Activated T-cell treated with anti-CD3 and anti-CD28 coated beads, Interleukin-2, amount 50 U/mL, for 72 hours (primary cell): ENCODE measurements around the gene CTNNA3. TPM values are rescaled to one million over a fixed set of nuclear protein-coding genes. Genes with fewer than 3 reads are reported as not detected.

Source experiments
- ATAC-seq, 2 donors: fragments of 150-1000 bp; cut with Tn5 transposase; replicated peaks in 1 of 2; 2 replicates each; pipeline ENCODE4 v1.10.0; 2021; ENCODE audit warnings: moderate library complexity in 2 of 2, mild to moderate bottlenecking in 1 of 2
- DNase-seq, 2 donors: peaks; one replicate each; pipeline ENCODE4 v3.0.0; 2021 to 2022; ENCODE audit warnings: mixed read lengths in 1 of 2
- H3K27ac Mint-ChIP-seq: one replicate; pipeline ENCODE4 v1.8.0; 2022; ENCODE audit warnings: mild to moderate bottlenecking, moderate library complexity, mixed read lengths
- H3K27me3 Mint-ChIP-seq: one replicate; pipeline ENCODE4 v1.8.0; 2022; ENCODE audit warnings: low read depth, mixed read lengths
- H3K36me3 Mint-ChIP-seq, 2 donors: one replicate each; pipeline ENCODE4 v1.8.0; 2022; ENCODE audit warnings: mixed read lengths in 2 of 2, mild to moderate bottlenecking in 1 of 2; ENCODE audit not compliant: insufficient read depth in 2 of 2
- H3K4me1 Mint-ChIP-seq: one replicate; pipeline ENCODE4 v1.8.0; 2022; ENCODE audit warnings: low read depth, mixed read lengths
- H3K4me3 Mint-ChIP-seq, 2 donors: one replicate each; pipeline ENCODE4 v1.8.0; 2022; ENCODE audit warnings: mild to moderate bottlenecking in 2 of 2, mixed read lengths in 2 of 2, moderate library complexity in 2 of 2
- H3K9me3 Mint-ChIP-seq, 2 donors: one replicate each; pipeline ENCODE4 v1.8.0; 2022; ENCODE audit warnings: mixed read lengths in 2 of 2
- total RNA-seq, 2 donors: library from RNA; stranded (reverse); gene quantifications; one replicate each; pipeline ENCODE4 v1.2.3, GENCODE V29; 2022

The CTNNA3 gene
- total RNA-seq, 2 donors from 2014 or later, result 0.25 to 0.74 TPM

GRCh38 chr10:66259836-66260235 lies 1436.2 kb downstream of the CTNNA3 start:
- H3K36me3 Mint-ChIP-seq, result no peaks in the 10 kb centered on the region
- H3K9me3 Mint-ChIP-seq, result peaks cover 0 to 9% of the 10 kb centered on the region in 2 donors
- no peak overlapping the region for H3K4me3 Mint-ChIP-seq
- no peaks in the 10 kb centered on the region for H3K4me1 Mint-ChIP-seq
- H3K27me3 Mint-ChIP-seq, result no peaks in the 10 kb centered on the region
- no peak for DNase-seq
- no peak for ATAC-seq
- no peak overlapping the region for H3K27ac Mint-ChIP-seq

DNA sequence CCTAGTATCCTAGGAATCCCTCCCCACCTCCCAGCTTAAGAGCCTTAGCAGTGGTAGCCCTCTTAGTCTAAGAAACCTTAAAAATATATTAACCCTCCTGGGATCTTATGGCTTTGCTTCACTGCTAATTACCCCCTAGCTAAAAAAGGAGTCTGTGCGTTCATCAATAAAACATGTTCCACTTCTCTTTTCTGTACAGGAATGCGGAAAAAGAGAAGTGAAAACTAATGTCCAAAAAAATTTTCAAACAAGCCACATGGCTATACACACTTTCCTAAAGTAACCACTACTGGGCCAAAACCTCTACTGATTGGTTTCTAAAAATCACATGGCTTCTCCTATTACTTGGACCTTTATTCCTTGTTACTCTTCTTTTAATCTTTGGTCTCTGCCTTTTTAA lies 1437.3 kb downstream of the CTNNA3 start:
- Mint-ChIP-seq H3K9me3 (peaks cover 0 to 6% of the 10 kb centered on the region in 2 donors), H3K4me3 (no peak overlapping the region), H3K27ac (no peak overlapping the region), H3K27me3 (no peaks in the 10 kb centered on the region), H3K4me1 (no peaks in the 10 kb centered on the region), H3K36me3 (no peaks in the 10 kb centered on the region)
- DNase-seq, result no peak
- no peak for ATAC-seq

- ATAC-seq, result no peak
- peaks cover 0 to 10% of the 10 kb centered on the region in 2 donors for H3K9me3 Mint-ChIP-seq
These were observed 1438.2 kb downstream of the CTNNA3 start for GRCh38 chr10:66257801-66258200.

GRCh38 chr10:66252986-66253385 lies 1443.0 kb downstream of the CTNNA3 start:
- Mint-ChIP-seq H3K27ac (no peak overlapping the region), H3K4me1 (no peaks in the 10 kb centered on the region)

More at GRCh38 chr10:66257801-66258200, 1438.2 kb downstream of the CTNNA3 start:
- Mint-ChIP-seq H3K27ac (no peak overlapping the region), H3K4me3 (no peak overlapping the region), H3K36me3 (no peaks in the 10 kb centered on the region), H3K4me1 (no peaks in the 10 kb centered on the region), H3K27me3 (no peaks in the 10 kb centered on the region)
- no peak for DNase-seq

DNA sequence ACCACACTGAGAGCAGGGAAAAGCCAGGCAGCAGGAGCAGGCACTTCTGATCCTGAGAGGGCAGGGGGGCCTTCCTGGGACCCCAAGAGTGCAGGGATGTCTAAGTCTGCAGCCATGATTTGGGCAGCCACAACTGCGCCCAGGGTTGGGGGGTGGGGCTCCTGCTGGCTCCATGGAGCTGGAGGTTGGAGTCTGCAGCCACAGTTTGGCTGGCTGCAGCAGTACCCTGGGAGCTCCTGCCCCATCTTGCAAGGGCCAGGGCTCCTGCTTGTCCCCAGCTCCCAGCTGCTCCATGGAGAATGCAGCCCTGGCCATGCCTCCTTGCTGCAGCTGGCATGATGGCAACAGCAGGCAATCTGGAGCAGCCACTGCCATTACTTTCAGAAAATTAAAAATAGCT lies 1449.8 kb downstream of the CTNNA3 start:
- H3K27ac Mint-ChIP-seq, result no peak overlapping the region
- H3K4me1 Mint-ChIP-seq, result no peaks in the 10 kb centered on the region
- no peaks in the 10 kb centered on the region for H3K27me3 Mint-ChIP-seq
- ATAC-seq (no peak), DNase-seq (no peak)
- no peaks in the 10 kb centered on the region for H3K36me3 Mint-ChIP-seq
- H3K9me3 Mint-ChIP-seq, result peaks cover 4 to 6% of the 10 kb centered on the region in 2 donors
- H3K4me3 Mint-ChIP-seq, result no peak overlapping the region

More at GRCh38 chr10:66252986-66253385, 1443.0 kb downstream of the CTNNA3 start:
- ATAC-seq (no peak), DNase-seq (no peak)
- Mint-ChIP-seq H3K9me3 (peaks cover 6 to 13% of the 10 kb centered on the region in 2 donors), H3K36me3 (no peaks in the 10 kb centered on the region), H3K4me3 (no peak overlapping the region), H3K27me3 (no peaks in the 10 kb centered on the region)

- H3K4me3 Mint-ChIP-seq, result no peak overlapping the region
- DNase-seq (no peak), ATAC-seq (no peak)
- no peaks in the 10 kb centered on the region for H3K4me1 Mint-ChIP-seq
- no peak overlapping the region for H3K27ac Mint-ChIP-seq
- H3K9me3 Mint-ChIP-seq, result peaks cover 4 to 6% of the 10 kb centered on the region in 2 donors
- H3K27me3 Mint-ChIP-seq, result no peaks in the 10 kb centered on the region
- no peaks in the 10 kb centered on the region for H3K36me3 Mint-ChIP-seq
These were observed 1451.0 kb downstream of the CTNNA3 start for GRCh38 chr10:66244953-66245352.

GRCh38 chr10:66242885-66243284 lies 1453.1 kb downstream of the CTNNA3 start:
- ATAC-seq (no peak), DNase-seq (no peak)
- H3K9me3 Mint-ChIP-seq, result no peaks in the 10 kb centered on the region
- H3K4me1 Mint-ChIP-seq, result no peaks in the 10 kb centered on the region
- no peaks in the 10 kb centered on the region for H3K27me3 Mint-ChIP-seq
- H3K27ac Mint-ChIP-seq, result no peak overlapping the region
- no peaks in the 10 kb centered on the region for H3K36me3 Mint-ChIP-seq
- H3K4me3 Mint-ChIP-seq, result no peak overlapping the region

DNA sequence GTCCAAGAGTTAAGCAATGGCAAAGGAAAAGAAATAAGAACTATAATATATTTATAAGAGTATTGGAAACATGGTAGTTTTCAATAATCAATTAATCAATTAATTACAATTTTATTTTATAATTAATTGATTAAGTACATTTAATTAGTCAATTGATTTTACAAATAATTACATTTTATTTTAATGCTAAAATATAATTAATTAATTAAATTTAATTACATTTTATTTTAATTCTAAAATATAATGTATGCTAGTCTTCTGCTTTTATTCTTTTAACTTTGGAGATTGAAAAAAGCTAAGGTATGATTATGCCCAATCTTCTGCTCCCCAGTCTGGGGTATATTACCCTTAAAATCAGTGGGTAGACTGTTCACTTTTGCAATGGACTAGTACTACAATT lies 1456.9 kb downstream of the CTNNA3 start:
- Mint-ChIP-seq H3K27ac (no peak overlapping the region), H3K9me3 (no peaks in the 10 kb centered on the region), H3K36me3 (no peaks in the 10 kb centered on the region), H3K4me3 (no peak overlapping the region), H3K4me1 (no peaks in the 10 kb centered on the region), H3K27me3 (no peaks in the 10 kb centered on the region)
- DNase-seq, result no peak
- no peak for ATAC-seq

DNA sequence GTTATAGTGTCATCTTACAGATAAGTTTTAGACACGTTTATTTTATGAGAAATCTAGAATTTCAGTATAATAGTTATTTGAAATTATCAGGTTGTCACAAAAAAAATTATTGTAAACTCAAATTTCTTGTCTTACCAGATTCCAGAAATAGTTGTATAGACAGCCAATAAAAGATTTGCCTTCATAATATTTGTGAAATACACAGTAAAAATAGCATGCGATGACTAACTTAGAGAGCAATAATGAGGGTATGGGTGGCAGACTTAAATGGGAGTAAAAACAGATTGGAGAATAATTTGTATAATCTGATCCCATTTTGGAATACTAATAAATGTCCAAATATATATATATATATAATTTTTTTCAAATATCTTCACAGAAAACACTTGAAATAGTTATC lies 1457.7 kb downstream of the CTNNA3 start:
- Mint-ChIP-seq H3K36me3 (no peaks in the 10 kb centered on the region), H3K27ac (no peak overlapping the region), H3K4me1 (no peaks in the 10 kb centered on the region), H3K9me3 (no peaks in the 10 kb centered on the region), H3K4me3 (no peak overlapping the region), H3K27me3 (no peaks in the 10 kb centered on the region)
- DNase-seq (no peak), ATAC-seq (no peak)

DNA sequence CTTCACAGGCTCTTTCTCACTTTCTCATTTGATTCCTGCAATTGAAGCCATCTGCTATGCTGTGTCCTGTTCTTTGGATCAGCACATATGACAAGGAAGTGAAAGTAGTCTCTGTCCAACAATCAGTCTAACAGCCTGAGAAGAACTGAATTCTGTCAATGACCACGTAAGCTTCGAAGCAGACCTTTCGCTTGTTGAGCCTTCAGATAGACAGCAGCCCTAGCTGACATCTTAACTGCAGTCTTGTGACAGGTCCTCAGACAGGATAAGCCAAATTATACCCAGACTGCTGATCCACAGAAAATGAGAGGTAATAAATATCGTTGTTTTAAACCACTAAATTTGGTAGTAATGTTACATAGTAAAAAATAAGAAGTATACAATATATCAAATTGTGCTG lies 1461.1 kb downstream of the CTNNA3 start:
- Mint-ChIP-seq H3K27me3 (no peaks in the 10 kb centered on the region), H3K9me3 (peaks cover 0 to 6% of the 10 kb centered on the region in 2 donors), H3K36me3 (peaks cover 0 to under 1% of the 10 kb centered on the region in 2 donors), H3K4me1 (no peaks in the 10 kb centered on the region), H3K4me3 (no peak overlapping the region), H3K27ac (no peak overlapping the region)
- ATAC-seq (no peak), DNase-seq (no peak)

DNA sequence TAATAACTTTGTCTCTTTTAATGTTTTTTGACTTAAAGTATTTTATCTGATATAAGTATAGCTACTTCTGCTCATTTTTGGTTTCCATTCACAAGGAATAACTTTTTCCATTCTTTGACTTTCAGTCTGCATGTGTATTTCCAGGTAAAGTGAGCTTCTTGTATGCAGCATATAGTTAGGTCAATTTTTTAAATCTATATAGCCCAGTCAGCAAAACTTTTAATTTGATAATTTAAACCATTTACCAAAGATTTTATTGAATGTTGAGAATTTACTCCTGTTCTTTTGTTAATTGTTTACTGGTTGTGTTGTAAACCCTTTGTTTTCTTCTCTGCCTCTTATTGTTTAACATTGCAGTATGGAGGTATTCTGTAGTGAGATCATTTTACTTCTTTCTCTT lies 1467.1 kb downstream of the CTNNA3 start:
- Mint-ChIP-seq H3K27ac (no peak overlapping the region), H3K27me3 (no peaks in the 10 kb centered on the region), H3K4me1 (no peaks in the 10 kb centered on the region), H3K4me3 (no peak overlapping the region), H3K36me3 (peaks cover 2 to 5% of the 10 kb centered on the region in 2 donors), H3K9me3 (peaks cover 8 to 18% of the 10 kb centered on the region in 2 donors)
- no peak for DNase-seq
- ATAC-seq, result no peak

GRCh38 chr10:66223656-66224055 lies 1472.3 kb downstream of the CTNNA3 start:
- Mint-ChIP-seq H3K4me1 (peaks cover 9% of the 10 kb centered on the region), H3K4me3 (no peak overlapping the region), H3K27me3 (no peaks in the 10 kb centered on the region), H3K36me3 (peaks cover 0 to 3% of the 10 kb centered on the region in 2 donors), H3K9me3 (peaks cover 3 to 11% of the 10 kb centered on the region in 2 donors), H3K27ac (no peak overlapping the region)
- no peak for DNase-seq
- no peak for ATAC-seq

GRCh38 chr10:66222462-66223046 lies 1473.4 kb downstream of the CTNNA3 start:
- H3K27ac Mint-ChIP-seq, result no peak overlapping the region
- peaks cover 5 to 6% of the 10 kb centered on the region in 2 donors for H3K36me3 Mint-ChIP-seq
- peaks cover 17% of the 10 kb centered on the region for H3K4me1 Mint-ChIP-seq
- ATAC-seq (no peak), DNase-seq (no peak)
- H3K27me3 Mint-ChIP-seq, result no peaks in the 10 kb centered on the region
- H3K9me3 Mint-ChIP-seq, result peaks cover 4 to 12% of the 10 kb centered on the region in 2 donors
- no peak overlapping the region for H3K4me3 Mint-ChIP-seq

GRCh38 chr10:66218981-66219587 lies 1476.9 kb downstream of the CTNNA3 start:
- Mint-ChIP-seq H3K9me3 (peaks cover 6 to 11% of the 10 kb centered on the region in 2 donors), H3K4me1 (peaks cover 17% of the 10 kb centered on the region), H3K36me3 (peaks cover 5 to 6% of the 10 kb centered on the region in 2 donors), H3K4me3 (peak overlapping the region; percentile 8 to 49), H3K27ac (peak overlapping the region; percentile 70), H3K27me3 (no peaks in the 10 kb centered on the region)
- DNase-seq, result peak; percentile 4 to 13
- peak; percentile 68 to 74 for ATAC-seq
